ENCODE results near the gene ULK3. TPM values are rescaled to one million over a fixed set of nuclear protein-coding genes. Genes with fewer than 3 reads are reported as not detected.

The ULK3 gene
- total RNA-seq, 1 donor from 2014 or later, result 18.3 TPM

DNA sequence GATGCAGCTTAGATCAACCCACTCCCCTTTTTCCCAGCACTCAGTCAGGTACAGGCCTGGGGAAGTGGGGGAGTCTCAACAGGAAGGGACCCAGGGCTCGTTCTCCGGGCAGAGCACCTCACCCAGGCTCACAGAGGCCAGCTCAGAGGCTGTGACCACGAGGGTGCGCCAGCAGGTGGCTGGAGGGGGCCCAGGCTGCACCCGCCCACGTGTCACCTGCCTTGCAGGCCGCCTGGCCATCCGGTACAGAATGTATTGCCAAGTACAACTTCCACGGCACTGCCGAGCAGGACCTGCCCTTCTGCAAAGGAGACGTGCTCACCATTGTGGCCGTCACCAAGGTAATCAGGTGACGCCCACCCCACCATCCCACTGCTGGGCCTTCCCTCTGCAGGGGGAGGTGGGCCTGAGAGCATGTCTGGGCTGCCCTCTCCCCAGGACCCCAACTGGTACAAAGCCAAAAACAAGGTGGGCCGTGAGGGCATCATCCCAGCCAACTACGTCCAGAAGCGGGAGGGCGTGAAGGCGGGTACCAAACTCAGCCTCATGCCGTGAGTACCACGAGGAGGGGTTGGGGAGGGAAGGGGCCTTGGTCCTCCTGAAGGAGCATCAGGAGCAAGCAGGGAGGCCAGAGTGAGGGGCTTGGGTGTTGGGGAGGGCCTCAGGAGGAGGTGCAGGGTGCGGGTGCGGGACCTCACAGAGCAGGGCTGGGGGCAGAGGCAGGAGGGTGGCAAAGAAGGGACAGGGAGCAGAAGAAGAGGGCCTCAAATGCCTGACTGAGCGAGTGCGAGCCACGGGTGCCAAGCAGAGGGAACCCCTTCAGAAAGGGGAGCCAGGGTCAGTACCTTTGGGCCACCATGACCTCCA lies 44.3 kb downstream of the ULK3 start:
- H3K27ac ChIP-seq (ENCODE audit: low read depth, low read length), result no peak overlapping the region

DNA sequence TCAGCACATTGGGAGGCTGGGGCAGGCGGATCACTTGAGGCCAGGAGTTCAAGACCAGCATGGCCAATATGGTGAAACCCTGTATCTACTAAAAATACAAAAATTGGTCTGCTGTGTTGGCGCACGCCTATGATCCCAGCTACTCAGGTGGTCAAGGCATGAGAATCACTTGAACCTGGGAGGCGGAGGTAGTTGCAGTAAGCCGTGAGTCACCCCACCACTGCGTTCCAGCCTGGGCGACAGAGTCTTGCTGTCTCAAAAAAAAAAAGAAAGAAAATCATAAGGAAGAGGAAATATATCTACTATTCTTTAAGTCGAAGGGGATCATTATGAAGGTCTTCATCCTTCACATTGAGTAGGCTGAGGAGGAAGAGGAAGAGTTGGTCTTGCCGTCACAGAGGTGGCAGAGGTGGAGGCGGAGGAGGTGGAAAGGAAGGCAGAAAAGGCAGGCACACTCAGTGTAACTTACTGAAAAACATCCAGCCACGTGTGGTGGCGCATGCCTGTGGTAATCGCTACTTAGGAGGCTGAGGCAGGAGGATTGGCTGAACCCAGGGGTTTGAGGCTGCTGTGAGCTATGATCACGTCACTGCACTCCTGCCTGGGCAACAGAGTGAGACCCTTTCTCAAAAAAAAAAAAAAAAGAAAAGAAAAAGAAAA lies 46.9 kb downstream of the ULK3 start:
- no peak overlapping the region for H3K27ac ChIP-seq (ENCODE audit: low read depth, low read length)
- H3K27me3 ChIP-seq (ENCODE audit: control insufficient read depth in 3 of 3, insufficient read depth in 3 of 3, low read length in 3 of 3), result no peaks in the 10 kb centered on the region
- H3K9ac ChIP-seq (ENCODE audit: low read depth in 1 of 3, low read length in 3 of 3), result no peak overlapping the region
- H3K36me3 ChIP-seq (ENCODE audit: control insufficient read depth in 3 of 3, insufficient read depth in 3 of 3, low read length in 3 of 3), result peaks cover 5 to 21% (median 14%) of the 10 kb centered on the region in 3 donors
- H3K4me1 ChIP-seq (ENCODE audit: control insufficient read depth in 3 of 3, insufficient read depth in 3 of 3, low read length in 3 of 3), result peaks cover 32 to 49% (median 46%) of the 10 kb centered on the region in 3 donors
- H3K9me3 ChIP-seq (ENCODE audit: control insufficient read depth in 3 of 3, low read length in 3 of 3), result no peaks in the 10 kb centered on the region
- no peak overlapping the region for H3K4me3 ChIP-seq (ENCODE audit: low read length in 3 of 3)

More for the DNA sequence above, 44.3 kb downstream of the ULK3 start:
- H3K36me3 ChIP-seq (ENCODE audit: control insufficient read depth in 3 of 3, insufficient read depth in 3 of 3, low read length in 3 of 3), result peaks cover 19 to 32% (median 28%) of the 10 kb centered on the region in 3 donors
- no peak overlapping the region for H3K4me3 ChIP-seq (ENCODE audit: low read length in 3 of 3)
- peak overlapping the region; percentile 27 to 69 (median 33) for H3K9ac ChIP-seq (ENCODE audit: low read depth in 1 of 3, low read length in 3 of 3)
- H3K4me1 ChIP-seq (ENCODE audit: control insufficient read depth in 3 of 3, insufficient read depth in 3 of 3, low read length in 3 of 3), result peaks cover 14 to 30% (median 27%) of the 10 kb centered on the region in 3 donors
- no peaks in the 10 kb centered on the region for H3K27me3 ChIP-seq (ENCODE audit: control insufficient read depth in 3 of 3, insufficient read depth in 3 of 3, low read length in 3 of 3)
- no peaks in the 10 kb centered on the region for H3K9me3 ChIP-seq (ENCODE audit: control insufficient read depth in 3 of 3, low read length in 3 of 3)

DNA sequence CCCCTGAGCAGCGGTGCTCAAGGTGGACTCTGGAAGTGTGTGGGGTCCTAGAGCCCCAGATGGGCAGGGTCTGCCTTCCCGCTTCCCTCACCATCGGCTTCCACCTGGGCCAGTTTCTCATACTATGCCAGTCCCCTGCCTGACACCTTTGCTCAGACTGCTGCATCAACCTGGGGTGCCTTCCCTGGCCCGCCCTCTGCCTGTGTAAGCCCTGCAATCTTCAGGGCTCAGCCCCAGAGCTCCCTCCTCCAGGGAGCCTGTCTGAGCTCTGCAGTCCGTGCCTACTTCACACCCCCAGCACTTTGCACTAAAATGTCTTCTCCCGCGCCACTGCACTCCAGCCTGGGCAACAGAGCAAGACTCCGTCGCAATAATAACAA lies 48.0 kb downstream of the ULK3 start:
- no peak overlapping the region for H3K9ac ChIP-seq (ENCODE audit: low read depth in 1 of 3, low read length in 3 of 3)
- H3K27me3 ChIP-seq (ENCODE audit: control insufficient read depth in 3 of 3, insufficient read depth in 3 of 3, low read length in 3 of 3), result no peaks in the 10 kb centered on the region
- H3K4me3 ChIP-seq (ENCODE audit: low read length in 3 of 3), result no peak overlapping the region
- no peak overlapping the region for H3K27ac ChIP-seq (ENCODE audit: low read depth, low read length)
- H3K4me1 ChIP-seq (ENCODE audit: control insufficient read depth in 3 of 3, insufficient read depth in 3 of 3, low read length in 3 of 3), result peaks cover 40 to 54% (median 49%) of the 10 kb centered on the region in 3 donors
- H3K9me3 ChIP-seq (ENCODE audit: control insufficient read depth in 3 of 3, low read length in 3 of 3), result no peaks in the 10 kb centered on the region
- peaks cover 0 to 15% (median 12%) of the 10 kb centered on the region in 3 donors for H3K36me3 ChIP-seq (ENCODE audit: control insufficient read depth in 3 of 3, insufficient read depth in 3 of 3, low read length in 3 of 3)

DNA sequence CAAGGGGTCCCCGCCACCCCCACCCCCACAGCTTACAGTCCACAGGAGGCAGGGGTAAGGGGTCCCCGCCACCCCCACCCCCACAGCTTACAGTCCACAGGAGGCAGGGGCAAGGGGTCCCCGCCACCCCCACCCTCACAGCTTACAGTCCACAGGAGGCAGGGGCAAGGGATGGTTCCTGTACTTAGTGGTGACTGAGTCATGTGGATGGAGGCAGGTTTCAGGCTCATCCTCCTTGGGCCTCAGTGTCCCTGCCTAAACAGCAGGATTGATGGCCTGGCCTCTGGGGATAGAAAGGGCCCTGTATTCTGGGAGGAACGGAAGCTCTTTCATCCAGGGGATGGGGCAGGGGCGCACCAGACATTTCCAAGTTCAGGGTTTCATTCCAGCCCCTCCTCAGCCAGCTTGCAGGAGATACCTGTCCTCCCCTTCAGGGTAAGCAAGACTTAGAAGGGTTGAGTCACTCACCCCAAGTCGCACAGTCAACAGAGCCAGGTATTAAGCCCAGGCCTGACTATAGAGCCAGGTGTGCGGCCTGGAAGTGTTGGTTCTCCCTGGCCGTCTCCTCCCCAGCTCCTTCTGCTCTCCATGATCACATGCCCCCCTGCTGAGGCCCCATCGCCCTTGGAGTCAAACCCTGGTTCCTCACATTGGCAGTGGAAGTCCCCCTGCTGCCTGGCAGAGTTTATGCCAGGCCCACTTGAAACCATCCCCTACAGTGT lies 48.5 kb downstream of the ULK3 start:
- H3K27ac ChIP-seq (ENCODE audit: low read depth, low read length), result no peak overlapping the region
- no peaks in the 10 kb centered on the region for H3K9me3 ChIP-seq (ENCODE audit: control insufficient read depth in 3 of 3, low read length in 3 of 3)
- H3K4me1 ChIP-seq (ENCODE audit: control insufficient read depth in 3 of 3, insufficient read depth in 3 of 3, low read length in 3 of 3), result peaks cover 41 to 54% (median 49%) of the 10 kb centered on the region in 3 donors
- H3K27me3 ChIP-seq (ENCODE audit: control insufficient read depth in 3 of 3, insufficient read depth in 3 of 3, low read length in 3 of 3), result no peaks in the 10 kb centered on the region
- peaks cover 0 to 10% (median 10%) of the 10 kb centered on the region in 3 donors for H3K36me3 ChIP-seq (ENCODE audit: control insufficient read depth in 3 of 3, insufficient read depth in 3 of 3, low read length in 3 of 3)
- no peak overlapping the region for H3K4me3 ChIP-seq (ENCODE audit: low read length in 3 of 3)
- no peak overlapping the region for H3K9ac ChIP-seq (ENCODE audit: low read depth in 1 of 3, low read length in 3 of 3)

DNA sequence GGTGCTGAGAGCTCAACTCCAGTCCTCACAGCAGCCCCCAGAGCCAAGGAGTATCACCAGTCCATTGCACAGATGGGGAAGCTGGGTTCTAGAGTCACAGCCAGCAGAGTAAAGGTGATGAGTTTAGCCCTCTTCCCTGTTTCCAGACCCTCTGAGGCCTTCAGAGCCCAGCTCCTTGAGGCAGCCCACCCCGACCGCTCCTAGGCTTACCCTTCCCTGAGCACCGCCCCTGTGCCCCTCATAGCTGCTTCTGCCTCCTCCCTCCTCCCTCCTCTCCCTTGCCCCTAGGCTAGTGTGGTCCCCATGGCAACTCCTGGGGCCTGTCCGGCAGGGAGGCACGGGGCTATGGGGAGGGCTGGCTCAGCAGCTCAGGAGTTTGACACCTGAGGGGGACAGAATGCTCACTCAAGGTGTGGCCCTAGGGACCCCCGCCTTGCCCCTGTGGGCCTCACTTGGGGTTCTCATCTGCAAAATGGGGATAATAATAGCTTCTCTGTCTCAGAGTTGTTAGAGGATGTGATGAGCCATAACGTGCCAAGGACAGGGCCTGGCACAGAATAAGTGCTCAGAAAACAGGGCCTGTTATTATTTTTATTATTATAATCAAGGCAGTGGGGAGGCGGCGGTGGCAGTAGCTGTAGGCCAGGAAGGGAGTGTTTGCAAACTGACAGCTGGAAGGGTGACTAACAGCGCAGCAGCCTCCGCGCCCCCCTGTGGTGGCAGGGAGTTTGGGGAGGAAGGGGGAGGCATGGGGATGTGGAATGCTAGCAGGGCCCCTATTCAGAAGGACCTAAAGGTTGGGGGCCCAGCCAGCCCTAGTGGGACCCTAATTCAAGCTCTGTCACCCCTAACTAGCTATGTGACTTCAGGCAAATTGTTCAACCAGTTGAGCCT lies 49.6 kb downstream of the ULK3 start:
- Histone ChIP-seq H3K9me3 (ENCODE audit: control insufficient read depth in 3 of 3, low read length in 3 of 3) (no peaks in the 10 kb centered on the region), H3K27ac (ENCODE audit: low read depth, low read length) (no peak overlapping the region), H3K9ac (ENCODE audit: low read depth in 1 of 3, low read length in 3 of 3) (peak overlapping the region in 2 of 3 donors; percentile 20 to 25), H3K4me1 (ENCODE audit: control insufficient read depth in 3 of 3, insufficient read depth in 3 of 3, low read length in 3 of 3) (peaks cover 48 to 54% (median 49%) of the 10 kb centered on the region in 3 donors), H3K27me3 (ENCODE audit: control insufficient read depth in 3 of 3, insufficient read depth in 3 of 3, low read length in 3 of 3) (no peaks in the 10 kb centered on the region), H3K4me3 (ENCODE audit: low read length in 3 of 3) (no peak overlapping the region), H3K36me3 (ENCODE audit: control insufficient read depth in 3 of 3, insufficient read depth in 3 of 3, low read length in 3 of 3) (peaks cover 0 to 5% (median 2%) of the 10 kb centered on the region in 3 donors)

DNA sequence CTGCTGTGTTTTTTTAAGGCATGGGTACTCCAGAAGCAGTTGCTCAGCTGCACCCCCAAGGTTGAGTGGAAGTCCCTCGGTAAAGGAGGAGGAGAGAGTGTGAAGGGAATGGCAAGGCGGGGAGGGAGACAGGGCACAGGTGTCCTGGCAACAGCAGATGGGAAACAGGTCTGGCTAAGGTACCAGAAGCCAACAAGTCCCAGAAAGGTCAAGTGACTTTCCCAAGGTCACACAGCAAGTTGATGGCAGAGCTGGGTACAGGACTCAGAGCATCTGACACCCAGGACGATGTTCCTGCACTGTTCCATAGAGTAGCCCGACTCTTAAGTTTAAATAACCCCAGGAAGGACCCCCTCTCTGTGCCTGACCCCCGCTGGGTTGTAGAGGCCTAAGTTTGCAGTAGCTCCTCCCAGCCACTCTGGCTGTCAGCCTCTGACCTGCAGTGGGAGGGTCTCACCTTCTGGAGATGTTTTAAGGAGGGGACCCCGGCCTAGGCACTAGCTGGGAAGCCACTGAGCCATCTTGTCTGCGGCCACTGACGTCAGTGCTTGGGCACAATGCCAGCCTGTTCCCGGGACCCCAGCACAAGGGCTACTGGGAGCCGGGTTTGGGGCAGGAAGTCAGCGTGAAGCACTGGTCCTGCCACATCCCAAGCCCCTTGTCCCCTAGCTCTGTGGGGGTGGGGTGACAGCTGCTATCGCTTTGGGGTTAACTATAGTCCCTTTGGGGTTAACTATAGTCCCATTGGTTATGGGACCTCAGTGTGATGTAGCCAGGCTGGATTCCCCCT lies 50.5 kb downstream of the ULK3 start:
- Histone ChIP-seq H3K9ac (ENCODE audit: low read depth in 1 of 3, low read length in 3 of 3) (peak overlapping the region in 2 of 3 donors; percentile 20 to 33), H3K27me3 (ENCODE audit: control insufficient read depth in 3 of 3, insufficient read depth in 3 of 3, low read length in 3 of 3) (no peaks in the 10 kb centered on the region), H3K27ac (ENCODE audit: low read depth, low read length) (no peak overlapping the region), H3K4me3 (ENCODE audit: low read length in 3 of 3) (no peak overlapping the region), H3K4me1 (ENCODE audit: control insufficient read depth in 3 of 3, insufficient read depth in 3 of 3, low read length in 3 of 3) (peaks cover 50 to 57% (median 52%) of the 10 kb centered on the region in 3 donors), H3K36me3 (ENCODE audit: control insufficient read depth in 3 of 3, insufficient read depth in 3 of 3, low read length in 3 of 3) (peaks cover 0 to 2% (median 0%) of the 10 kb centered on the region in 3 donors), H3K9me3 (ENCODE audit: control insufficient read depth in 3 of 3, low read length in 3 of 3) (no peaks in the 10 kb centered on the region)

DNA sequence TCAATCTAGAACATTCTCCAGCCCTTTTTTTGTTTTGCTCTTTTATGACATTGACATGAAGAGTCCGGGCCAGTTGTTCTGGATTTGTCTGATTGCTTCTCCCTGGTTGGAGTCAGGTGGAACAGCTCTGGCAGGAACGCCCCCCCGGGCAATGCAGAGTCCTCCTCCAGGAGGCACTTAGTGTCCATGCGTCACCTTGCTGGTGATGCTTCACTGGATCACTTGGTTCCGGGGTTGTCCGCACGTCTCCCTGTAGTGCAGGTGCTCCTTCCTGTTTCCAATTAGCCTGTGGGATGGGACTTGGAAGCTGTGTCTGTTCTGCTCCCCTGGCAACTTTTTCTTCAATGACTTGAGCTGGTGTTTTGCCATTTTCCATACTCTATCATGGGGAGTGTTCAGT lies 51.3 kb downstream of the ULK3 start:
- H3K27ac ChIP-seq (ENCODE audit: low read depth, low read length), result no peak overlapping the region
- H3K4me1 ChIP-seq (ENCODE audit: control insufficient read depth in 3 of 3, insufficient read depth in 3 of 3, low read length in 3 of 3), result peaks cover 57 to 64% (median 60%) of the 10 kb centered on the region in 3 donors
- H3K4me3 ChIP-seq (ENCODE audit: low read length in 3 of 3), result no peak overlapping the region
- no peaks in the 10 kb centered on the region for H3K27me3 ChIP-seq (ENCODE audit: control insufficient read depth in 3 of 3, insufficient read depth in 3 of 3, low read length in 3 of 3)
- H3K36me3 ChIP-seq (ENCODE audit: control insufficient read depth in 3 of 3, insufficient read depth in 3 of 3, low read length in 3 of 3), result peaks cover 0 to 2% (median 0%) of the 10 kb centered on the region in 3 donors
- H3K9me3 ChIP-seq (ENCODE audit: control insufficient read depth in 3 of 3, low read length in 3 of 3), result no peaks in the 10 kb centered on the region
- H3K9ac ChIP-seq (ENCODE audit: low read depth in 1 of 3, low read length in 3 of 3), result no peak overlapping the region

DNA sequence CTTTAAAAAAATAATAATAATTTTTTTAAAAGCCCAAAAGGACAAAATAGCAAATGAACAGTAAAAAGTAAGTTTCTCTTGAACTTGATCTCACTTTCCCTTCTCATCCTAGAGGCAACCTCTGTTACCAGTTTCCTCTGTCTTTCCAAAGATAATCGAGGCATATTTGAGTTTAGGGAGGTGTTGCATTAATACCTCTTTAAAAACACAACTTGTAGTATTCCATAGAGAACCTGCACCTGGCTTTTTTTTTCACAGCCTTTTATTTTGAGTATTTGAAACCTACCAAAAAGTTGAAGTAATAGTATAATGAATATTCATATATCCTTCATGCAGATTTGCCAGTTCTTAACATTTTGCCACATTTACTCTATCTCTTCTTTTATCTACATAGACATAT lies 51.9 kb downstream of the ULK3 start:
- Histone ChIP-seq H3K9ac (ENCODE audit: low read depth in 1 of 3, low read length in 3 of 3) (peak overlapping the region in 1 of 3 donors; percentile 60), H3K4me3 (ENCODE audit: low read length in 3 of 3) (no peak overlapping the region), H3K9me3 (ENCODE audit: control insufficient read depth in 3 of 3, low read length in 3 of 3) (no peaks in the 10 kb centered on the region), H3K36me3 (ENCODE audit: control insufficient read depth in 3 of 3, insufficient read depth in 3 of 3, low read length in 3 of 3) (peaks cover 0 to 2% (median 0%) of the 10 kb centered on the region in 3 donors), H3K4me1 (ENCODE audit: control insufficient read depth in 3 of 3, insufficient read depth in 3 of 3, low read length in 3 of 3) (peaks cover 64 to 71% (median 66%) of the 10 kb centered on the region in 3 donors), H3K27me3 (ENCODE audit: control insufficient read depth in 3 of 3, insufficient read depth in 3 of 3, low read length in 3 of 3) (no peaks in the 10 kb centered on the region), H3K27ac (ENCODE audit: low read depth, low read length) (no peak overlapping the region)

All from skeletal muscle tissue (tissue), 4 donors.